ENCODE data around the gene IL1RL2.

DNA sequence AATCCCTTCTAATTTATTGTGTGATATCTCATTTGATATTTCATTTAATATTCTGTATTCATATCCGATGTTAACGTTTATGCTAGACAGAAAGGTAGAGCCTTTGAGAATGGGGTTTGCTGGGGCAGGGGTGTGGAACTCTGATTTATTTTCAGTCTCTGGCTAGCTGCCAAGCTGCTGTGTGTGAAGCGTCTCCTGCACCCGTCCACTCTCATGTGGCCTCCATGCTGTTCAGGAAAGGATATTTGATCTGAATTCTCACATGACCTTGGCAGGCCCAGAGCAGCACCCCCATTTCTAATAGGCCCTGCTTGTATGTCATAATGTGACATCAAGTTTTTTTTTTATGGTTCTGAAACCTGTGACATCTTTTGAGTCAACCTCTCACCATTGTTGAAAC lies 42.7 kb upstream of the IL1RL2 start:
- TF ChIP-seq, protein P1, sequence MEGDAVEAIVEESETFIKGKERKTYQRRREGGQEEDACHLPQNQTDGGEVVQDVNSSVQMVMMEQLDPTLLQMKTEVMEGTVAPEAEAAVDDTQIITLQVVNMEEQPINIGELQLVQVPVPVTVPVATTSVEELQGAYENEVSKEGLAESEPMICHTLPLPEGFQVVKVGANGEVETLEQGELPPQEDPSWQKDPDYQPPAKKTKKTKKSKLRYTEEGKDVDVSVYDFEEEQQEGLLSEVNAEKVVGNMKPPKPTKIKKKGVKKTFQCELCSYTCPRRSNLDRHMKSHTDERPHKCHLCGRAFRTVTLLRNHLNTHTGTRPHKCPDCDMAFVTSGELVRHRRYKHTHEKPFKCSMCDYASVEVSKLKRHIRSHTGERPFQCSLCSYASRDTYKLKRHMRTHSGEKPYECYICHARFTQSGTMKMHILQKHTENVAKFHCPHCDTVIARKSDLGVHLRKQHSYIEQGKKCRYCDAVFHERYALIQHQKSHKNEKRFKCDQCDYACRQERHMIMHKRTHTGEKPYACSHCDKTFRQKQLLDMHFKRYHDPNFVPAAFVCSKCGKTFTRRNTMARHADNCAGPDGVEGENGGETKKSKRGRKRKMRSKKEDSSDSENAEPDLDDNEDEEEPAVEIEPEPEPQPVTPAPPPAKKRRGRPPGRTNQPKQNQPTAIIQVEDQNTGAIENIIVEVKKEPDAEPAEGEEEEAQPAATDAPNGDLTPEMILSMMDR (IDR thresholded peaks at IDR 0.05; ENCODE audit: control extremely low read depth in 1 of 3, insufficient read depth in 1 of 3, low read depth in 1 of 3, low read length in 3 of 3) = no peak
- TF ChIP-seq EGR1 (IDR thresholded peaks at IDR 0.05; ENCODE audit: borderline replicate concordance, low read depth, low read length) (no peak), YY1 (IDR thresholded peaks at IDR 0.05; ENCODE audit: low read depth, low read length) (no peak)
